GM12878 (cell line): ENCODE data around the gene FGF11. TPM values are rescaled to one million over a fixed set of nuclear protein-coding genes. Genes with fewer than 3 reads are reported as not detected.
A peak's percentile ranks its signal among the peaks of the same experiment; 100 is the strongest.

Experiments used
- ATAC-seq: fragments of 200-7000 bp; cut with Tn5 transposase; 3 replicates; pipeline ENCODE4 v1.9.1; 2020; ENCODE audit warnings: mild to moderate bottlenecking, moderate library complexity
- BruUV-seq: library from RNA; stranded (reverse); fragments of 400-500 nt; replicated peaks from 2 replicates; lab custom pipeline; 2021; lab: Mats Ljungman, UMichigan
- CTCF ChIA-PET: fragments of 300-600 bp; sonication (Branson Sonifier 250); formaldehyde crosslinking; extraction: SDS; loops from one replicate; lab custom pipeline; 2021; ENCODE audit warnings: inconsistent platforms; lab: Yijun Ruan, JAX
- POLR2A ChIA-PET: fragments of 350-600 bp; formaldehyde crosslinking; extraction: SDS; loops from one replicate; lab custom pipeline; 2021; ENCODE audit warnings: inconsistent platforms; lab: Charles Lee
- RAD21 ChIA-PET: fragments of 300-600 bp; sonication (Branson Sonifier 250); formaldehyde crosslinking; loops from one replicate; lab custom pipeline; 2023; ENCODE audit warnings: antibody characterized with exemption; ENCODE audit not compliant: unreplicated experiment; lab: Charles Lee
- SMC1A ChIA-PET: fragments of 300-600 bp; sonication (Branson Sonifier 250); formaldehyde crosslinking; loops from one replicate; lab custom pipeline; 2023; ENCODE audit not compliant: unreplicated experiment, uncharacterized antibody; lab: Charles Lee
- DNase-seq: peaks from one replicate; pipeline ENCODE4 v3.0.0-alpha.2; 2011; ENCODE audit warnings: low read depth, low spot score
- FAIRE-seq: peaks from 3 replicates; lab custom pipeline; 2011; peaks lifted over from hg19 to GRCh38; lab: Jason Lieb, UNC
- H2AFZ ChIP-seq: 2 replicates; pipeline ENCODE4 v1.6.0; 2011; ENCODE audit warnings: low read depth, low read length, control low read depth; ENCODE audit not compliant: control insufficient read depth
- H3K27ac ChIP-seq: 2 replicates; pipeline ENCODE4 v1.5.1; 2011; ENCODE audit warnings: control low read depth; ENCODE audit not compliant: control insufficient read depth, insufficient read depth
- H3K27me3 ChIP-seq, 2 experiments: replicated peaks in 1 of 2; 2 replicates each; pipeline versions ENCODE4 v1.6.0 to v1.6.1; 2011; ENCODE audit warnings: low read length in 1 of 2; ENCODE audit not compliant: control insufficient read depth in 2 of 2, insufficient read depth in 2 of 2
- H3K36me3 ChIP-seq, 2 experiments: 2 replicates each; pipeline ENCODE4 v1.5.1; 2011; ENCODE audit warnings: low read length in 1 of 2; ENCODE audit not compliant: control insufficient read depth in 2 of 2, insufficient read depth in 2 of 2
- H3K4me1 ChIP-seq: 2 replicates; pipeline ENCODE4 v1.6.1; 2011; ENCODE audit warnings: mild to moderate bottlenecking, low read length, moderate library complexity, mixed read lengths; ENCODE audit not compliant: control insufficient read depth, insufficient read depth
- H3K4me2 ChIP-seq: 2 replicates; pipeline ENCODE4 v1.6.0; 2011; ENCODE audit warnings: control low read depth; ENCODE audit not compliant: control insufficient read depth, insufficient read depth
- H3K4me3 ChIP-seq: fragments of 200-600 bp; sonication (generic); 2 replicates; pipeline ENCODE4 v1.5.1; 2016
- H3K79me2 ChIP-seq: 2 replicates; pipeline ENCODE4 v1.6.0; 2011; ENCODE audit warnings: low read length; ENCODE audit not compliant: control insufficient read depth, insufficient read depth
- H3K9ac ChIP-seq: 2 replicates; pipeline ENCODE4 v1.8.0; 2011; ENCODE audit warnings: low read length, control low read depth, mixed read lengths; ENCODE audit not compliant: control insufficient read depth, insufficient read depth
- H3K9me3 ChIP-seq: replicated peaks from 3 replicates; pipeline ENCODE4 v1.5.1; 2011; ENCODE audit warnings: mild to moderate bottlenecking, low read length; ENCODE audit not compliant: control insufficient read depth, insufficient read depth
- H4K20me1 ChIP-seq: 2 replicates; pipeline ENCODE4 v1.6.0; 2011; ENCODE audit not compliant: control insufficient read depth, insufficient read depth
- MEF2B ChIP-seq: fragments of 450-650 bp; IDR thresholded peaks from 2 replicates; pipeline ENCODE4 v1.6.1; 2018; ENCODE audit warnings: mild to moderate bottlenecking, moderate library complexity; ENCODE audit not compliant: partially characterized antibody, poor library complexity, severe bottlenecking
- TAF1 ChIP-seq: IDR thresholded peaks from 2 replicates; pipeline ENCODE4 v1.6.1; 2011; ENCODE audit warnings: mild to moderate bottlenecking, low read depth, low read length, borderline replicate concordance
- WGBS: methylation state at CpG from one replicate; pipeline ENCODE4 v1.1.6; 2016; ENCODE audit warnings: low lambda C conversion rate; ENCODE audit not compliant: insufficient replicate concordance, insufficient coverage; ENCODE audit errors: missing lambda C conversion rate; 5-methylcytosine and 5-hydroxymethylcytosine counted together
- in situ Hi-C: fragments of 300-500 bp; cut with MboI; formaldehyde crosslinking; loops from 9 replicates; pipeline ENCODE4 v1.14.3; 2018; ENCODE audit warnings: mixed read lengths
- intact Hi-C: fragments of 100-400 bp; cut with micrococcal nuclease; formaldehyde crosslinking; loops from one replicate; pipeline ENCODE4 v1.14.2; 2022; ENCODE audit not compliant: unreplicated experiment
- polyA plus RNA-seq, 11 experiments: library from polyadenylated mRNA; depleted of rRNA in 4 of 11; unstranded in 6 of 11; stranded (reverse) in 5 of 11; fragments of >200 nt; fragmentation: Nextera tagmentation in 4 of 11; fragmentation: Illumina TruSeq in 1 of 11; extraction: Ambion mirVana in 4 of 11; extraction: Trizol in 1 of 11; gene quantifications; 1 replicate in 1 of 11; 2 replicates in 10 of 11; pipeline versions ENCODE4 v1.2.1 to v1.2.3, GENCODE V29; 2011 to 2016; ENCODE audit warnings: inconsistent platforms in 2 of 11, missing spikeins in 2 of 11, low read depth in 1 of 11
- total RNA-seq, 4 experiments: library from RNA; depleted of rRNA in 3 of 4; stranded (reverse); fragments of >200 nt in 3 of 4; fragmentation: Illumina TruSeq in 1 of 4; extraction: Trizol in 1 of 4; gene quantifications; 2 replicates each; pipeline versions ENCODE4 v1.2.1 to v1.2.3, GENCODE V29; 2013 to 2021
- TF ChIP-seq, protein P1 (sequence below): fragments of 450-650 bp; IDR thresholded peaks from 2 replicates; pipeline ENCODE4 v1.6.1; 2018; ENCODE audit warnings: mild to moderate bottlenecking, low read depth, moderate library complexity; ENCODE audit not compliant: partially characterized antibody
- TF ChIP-seq, protein P2 (sequence below), 3 experiments: IDR thresholded peaks in 2 of 3; conservative IDR thresholded peaks in 1 of 3; 2 replicates each; pipeline ENCODE4 v1.5.1; 2011; ENCODE audit warnings: low read depth in 3 of 3, low read length in 3 of 3, mild to moderate bottlenecking in 3 of 3, control low read depth in 2 of 3, moderate library complexity in 2 of 3, inconsistent platforms in 1 of 3, mixed read lengths in 1 of 3; ENCODE audit not compliant: control insufficient read depth in 2 of 3, insufficient read depth in 1 of 3; ENCODE audit errors: extremely low read depth in 1 of 3
- TF ChIP-seq, protein P3 (sequence below): fragments of 450-650 bp; IDR thresholded peaks from 2 replicates; pipeline ENCODE4 v1.6.1; 2017; ENCODE audit warnings: low read depth, mild to moderate bottlenecking, moderate library complexity
- TF ChIP-seq, protein P4 (sequence below): fragments of 450-650 bp; IDR thresholded peaks from 2 replicates; pipeline ENCODE4 v1.6.1; 2016; ENCODE audit warnings: mild to moderate bottlenecking

The FGF11 gene
- total and polyA plus RNA-seq, 10 of the 15 experiments (the other 5 are each of a cell fraction or from before 2014, with no cell fraction given) = 0.69 to 21.1 (median 2.6) TPM

DNA sequence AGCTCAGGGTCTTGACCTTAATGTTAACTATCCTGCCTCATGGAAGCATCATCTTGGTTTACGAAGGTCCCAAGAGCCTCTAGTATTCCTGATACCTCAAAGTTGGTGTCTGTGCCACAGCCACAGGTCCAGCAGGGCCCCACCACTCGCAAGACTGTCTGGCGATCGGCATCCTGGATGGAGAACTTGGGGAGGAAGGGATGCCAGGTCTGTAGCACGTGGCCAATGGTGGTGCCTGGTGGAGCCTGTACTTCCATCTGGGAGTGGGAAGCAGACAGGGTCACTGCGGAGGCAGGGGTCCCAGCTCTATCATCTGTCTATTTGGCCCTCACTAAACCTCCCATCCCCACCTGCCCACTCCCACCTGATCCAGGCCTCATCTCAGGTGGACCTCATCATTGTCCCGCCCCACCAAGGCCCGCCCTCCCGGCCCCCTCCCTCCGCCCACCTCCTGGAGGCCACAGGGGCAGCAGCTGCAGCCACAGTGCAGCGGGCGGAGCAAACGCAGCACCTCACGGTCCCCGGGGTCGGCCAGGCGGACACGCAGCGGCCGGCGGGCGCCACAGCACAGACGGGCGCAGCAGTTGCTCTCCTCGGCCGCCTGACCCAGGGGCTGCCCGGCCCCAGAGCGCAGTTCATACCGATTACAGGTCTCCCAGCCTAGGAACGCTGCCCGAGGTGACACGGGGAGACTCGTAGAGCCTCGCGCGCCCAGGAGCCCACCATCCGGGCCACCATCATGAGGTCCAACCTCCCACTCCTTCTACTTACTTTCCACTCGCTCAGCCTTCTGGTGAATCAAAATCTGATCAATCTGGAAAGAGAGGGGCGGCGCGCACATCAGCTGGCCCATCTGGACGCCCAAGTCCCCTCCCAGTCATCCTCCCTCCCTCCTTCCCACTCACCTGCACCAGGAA, 46.4 kb upstream of the FGF11 start (continued):
- TF ChIP-seq, protein P1, sequence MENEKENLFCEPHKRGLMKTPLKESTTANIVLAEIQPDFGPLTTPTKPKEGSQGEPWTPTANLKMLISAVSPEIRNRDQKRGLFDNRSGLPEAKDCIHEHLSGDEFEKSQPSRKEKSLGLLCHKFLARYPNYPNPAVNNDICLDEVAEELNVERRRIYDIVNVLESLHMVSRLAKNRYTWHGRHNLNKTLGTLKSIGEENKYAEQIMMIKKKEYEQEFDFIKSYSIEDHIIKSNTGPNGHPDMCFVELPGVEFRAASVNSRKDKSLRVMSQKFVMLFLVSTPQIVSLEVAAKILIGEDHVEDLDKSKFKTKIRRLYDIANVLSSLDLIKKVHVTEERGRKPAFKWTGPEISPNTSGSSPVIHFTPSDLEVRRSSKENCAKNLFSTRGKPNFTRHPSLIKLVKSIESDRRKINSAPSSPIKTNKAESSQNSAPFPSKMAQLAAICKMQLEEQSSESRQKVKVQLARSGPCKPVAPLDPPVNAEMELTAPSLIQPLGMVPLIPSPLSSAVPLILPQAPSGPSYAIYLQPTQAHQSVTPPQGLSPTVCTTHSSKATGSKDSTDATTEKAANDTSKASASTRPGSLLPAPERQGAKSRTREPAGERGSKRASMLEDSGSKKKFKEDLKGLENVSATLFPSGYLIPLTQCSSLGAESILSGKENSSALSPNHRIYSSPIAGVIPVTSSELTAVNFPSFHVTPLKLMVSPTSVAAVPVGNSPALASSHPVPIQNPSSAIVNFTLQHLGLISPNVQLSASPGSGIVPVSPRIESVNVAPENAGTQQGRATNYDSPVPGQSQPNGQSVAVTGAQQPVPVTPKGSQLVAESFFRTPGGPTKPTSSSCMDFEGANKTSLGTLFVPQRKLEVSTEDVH = no peak
- TF ChIP-seq TAF1 = no peak
- TF ChIP-seq, all 136 proteins: peak for 0

DNA sequence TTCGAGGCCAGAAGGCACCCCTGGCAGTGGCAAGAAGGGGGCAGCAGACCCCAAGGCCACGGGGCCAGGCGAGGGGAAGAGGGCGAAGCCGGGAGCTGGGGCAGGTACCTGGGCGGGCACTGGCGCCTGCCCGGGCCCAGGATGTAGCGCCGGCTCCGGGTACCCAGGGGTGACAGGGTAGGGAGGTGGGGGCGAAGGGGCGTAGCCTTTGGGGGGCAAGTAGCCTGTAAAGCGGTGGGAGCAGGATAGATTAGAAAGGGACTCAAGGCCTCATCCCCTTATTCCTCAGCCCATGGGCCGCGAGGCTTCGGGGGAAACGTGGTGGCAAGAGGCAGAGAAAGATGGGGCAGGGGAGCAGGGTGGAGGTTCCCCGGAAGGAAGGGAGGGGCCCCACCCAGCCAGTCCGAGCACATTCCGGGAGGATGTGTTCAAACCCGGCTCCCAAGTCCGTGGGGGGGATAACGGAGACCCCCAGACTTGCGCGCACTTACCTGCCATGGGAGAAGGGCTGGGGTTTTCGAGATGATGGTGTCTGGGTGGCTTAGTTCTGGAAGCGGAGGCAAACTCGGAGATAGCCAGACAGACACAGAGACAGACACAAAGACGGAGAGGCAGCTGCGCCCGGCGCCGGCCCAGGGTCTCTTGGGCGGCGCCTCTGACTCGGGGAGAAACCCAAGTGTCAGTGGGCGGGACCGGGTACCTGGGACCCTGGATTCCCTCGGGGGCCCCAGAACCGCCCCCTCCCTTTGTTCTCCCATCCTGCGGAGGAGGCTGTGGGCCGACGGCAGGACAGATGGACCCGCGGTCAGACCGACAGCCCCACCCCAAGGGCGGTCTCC, 45.5 kb upstream of the FGF11 start:
- Histone ChIP-seq H3K36me3 (no peaks in the 10 kb centered on the region), H3K27ac (peak overlapping the region; percentile 58), H3K9me3 (no peaks in the 10 kb centered on the region), H4K20me1 (no peaks in the 10 kb centered on the region), H3K9ac (peak overlapping the region; percentile 85), H2AFZ (peak overlapping the region; percentile 89), H3K4me3 (peak overlapping the region; percentile 80), H3K4me2 (peak overlapping the region; percentile 96), H3K4me1 (no peaks in the 10 kb centered on the region), H3K27me3 (no peaks in the 10 kb centered on the region), H3K79me2 (peaks cover 2% of the 10 kb centered on the region)
- BruUV-seq = TSS peak; percentile 67
- RAD21 ChIA-PET = interaction anchor here (1.0 to 1.3 kb wide), 6 partner anchors 10 to 167 kb away, joined by 3 to 10 read pairs (median 4); partner anchors contain the start of genes ACAP1, TMEM102, TMEM256 and TNFSF12
- in situ Hi-C loops = no loop called here
- WGBS = 7% methylated on average over 40 of the region's 48 CpGs
- intact Hi-C loops = no loop called here
- peak; percentile 31 for FAIRE-seq
- DNase-seq = no peak
- SMC1A ChIA-PET = no interaction called here
- peak; percentile 70 for ATAC-seq
- POLR2A ChIA-PET = interaction anchor here (0.9 to 3.2 kb wide), 2 partner anchors 10 to 92 kb away, joined by 3 to 23 read pairs; partner anchors contain the start of gene TMEM256
- CTCF ChIA-PET = interaction anchor here (0.6 to 1.5 kb wide), 3 partner anchors 94 to 167 kb away, joined by 3 to 10 read pairs (median 4); partner anchors contain the start of gene SENP3
- TF ChIP-seq, protein P2, sequence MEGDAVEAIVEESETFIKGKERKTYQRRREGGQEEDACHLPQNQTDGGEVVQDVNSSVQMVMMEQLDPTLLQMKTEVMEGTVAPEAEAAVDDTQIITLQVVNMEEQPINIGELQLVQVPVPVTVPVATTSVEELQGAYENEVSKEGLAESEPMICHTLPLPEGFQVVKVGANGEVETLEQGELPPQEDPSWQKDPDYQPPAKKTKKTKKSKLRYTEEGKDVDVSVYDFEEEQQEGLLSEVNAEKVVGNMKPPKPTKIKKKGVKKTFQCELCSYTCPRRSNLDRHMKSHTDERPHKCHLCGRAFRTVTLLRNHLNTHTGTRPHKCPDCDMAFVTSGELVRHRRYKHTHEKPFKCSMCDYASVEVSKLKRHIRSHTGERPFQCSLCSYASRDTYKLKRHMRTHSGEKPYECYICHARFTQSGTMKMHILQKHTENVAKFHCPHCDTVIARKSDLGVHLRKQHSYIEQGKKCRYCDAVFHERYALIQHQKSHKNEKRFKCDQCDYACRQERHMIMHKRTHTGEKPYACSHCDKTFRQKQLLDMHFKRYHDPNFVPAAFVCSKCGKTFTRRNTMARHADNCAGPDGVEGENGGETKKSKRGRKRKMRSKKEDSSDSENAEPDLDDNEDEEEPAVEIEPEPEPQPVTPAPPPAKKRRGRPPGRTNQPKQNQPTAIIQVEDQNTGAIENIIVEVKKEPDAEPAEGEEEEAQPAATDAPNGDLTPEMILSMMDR (IDR thresholded peaks at IDR 0.05 in 2 of 3, conservative IDR thresholded peaks at IDR 0.05 in 1 of 3; ENCODE audit: control insufficient read depth in 2 of 3, extremely low read depth in 1 of 3, insufficient read depth in 1 of 3, low read depth in 3 of 3, low read length in 3 of 3) = 0 out of 6 replicates have a peak, but pooled peaks of 1 of the 3 experiments have one; percentile 11
- TF ChIP-seq, protein P3, sequence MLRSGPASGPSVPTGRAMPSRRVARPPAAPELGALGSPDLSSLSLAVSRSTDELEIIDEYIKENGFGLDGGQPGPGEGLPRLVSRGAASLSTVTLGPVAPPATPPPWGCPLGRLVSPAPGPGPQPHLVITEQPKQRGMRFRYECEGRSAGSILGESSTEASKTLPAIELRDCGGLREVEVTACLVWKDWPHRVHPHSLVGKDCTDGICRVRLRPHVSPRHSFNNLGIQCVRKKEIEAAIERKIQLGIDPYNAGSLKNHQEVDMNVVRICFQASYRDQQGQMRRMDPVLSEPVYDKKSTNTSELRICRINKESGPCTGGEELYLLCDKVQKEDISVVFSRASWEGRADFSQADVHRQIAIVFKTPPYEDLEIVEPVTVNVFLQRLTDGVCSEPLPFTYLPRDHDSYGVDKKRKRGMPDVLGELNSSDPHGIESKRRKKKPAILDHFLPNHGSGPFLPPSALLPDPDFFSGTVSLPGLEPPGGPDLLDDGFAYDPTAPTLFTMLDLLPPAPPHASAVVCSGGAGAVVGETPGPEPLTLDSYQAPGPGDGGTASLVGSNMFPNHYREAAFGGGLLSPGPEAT = 0 out of 2 replicates have a peak, but pooled peaks have one; percentile 13
- peak; percentile 78 for TF ChIP-seq MEF2B
- TF ChIP-seq, protein P4, sequence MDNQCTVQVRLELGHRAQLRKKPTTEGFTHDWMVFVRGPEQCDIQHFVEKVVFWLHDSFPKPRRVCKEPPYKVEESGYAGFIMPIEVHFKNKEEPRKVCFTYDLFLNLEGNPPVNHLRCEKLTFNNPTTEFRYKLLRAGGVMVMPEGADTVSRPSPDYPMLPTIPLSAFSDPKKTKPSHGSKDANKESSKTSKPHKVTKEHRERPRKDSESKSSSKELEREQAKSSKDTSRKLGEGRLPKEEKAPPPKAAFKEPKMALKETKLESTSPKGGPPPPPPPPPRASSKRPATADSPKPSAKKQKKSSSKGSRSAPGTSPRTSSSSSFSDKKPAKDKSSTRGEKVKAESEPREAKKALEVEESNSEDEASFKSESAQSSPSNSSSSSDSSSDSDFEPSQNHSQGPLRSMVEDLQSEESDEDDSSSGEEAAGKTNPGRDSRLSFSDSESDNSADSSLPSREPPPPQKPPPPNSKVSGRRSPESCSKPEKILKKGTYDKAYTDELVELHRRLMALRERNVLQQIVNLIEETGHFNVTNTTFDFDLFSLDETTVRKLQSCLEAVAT = 0 out of 2 replicates have a peak, but pooled peaks have one; percentile 55
